GM12878 (cell line): ENCODE results near the gene KIFC3. TPM values are rescaled to one million over a fixed set of nuclear protein-coding genes. Genes with fewer than 3 reads are reported as not detected.

Experiments used
- ATAC-seq: fragments of 200-7000 bp; cut with Tn5 transposase; 3 replicates; pipeline ENCODE4 v1.9.1; 2020; ENCODE audit warnings: mild to moderate bottlenecking, moderate library complexity
- BruUV-seq: library from RNA; stranded (reverse); fragments of 400-500 nt; replicated peaks from 2 replicates; lab custom pipeline; 2021; lab: Mats Ljungman, UMichigan
- CTCF ChIA-PET: fragments of 300-600 bp; sonication (Branson Sonifier 250); formaldehyde crosslinking; extraction: SDS; loops from one replicate; lab custom pipeline; 2021; ENCODE audit warnings: inconsistent platforms; lab: Yijun Ruan, JAX
- POLR2A ChIA-PET: fragments of 350-600 bp; formaldehyde crosslinking; extraction: SDS; loops from one replicate; lab custom pipeline; 2021; ENCODE audit warnings: inconsistent platforms; lab: Charles Lee
- RAD21 ChIA-PET: fragments of 300-600 bp; sonication (Branson Sonifier 250); formaldehyde crosslinking; loops from one replicate; lab custom pipeline; 2023; ENCODE audit warnings: antibody characterized with exemption; ENCODE audit not compliant: unreplicated experiment; lab: Charles Lee
- SMC1A ChIA-PET: fragments of 300-600 bp; sonication (Branson Sonifier 250); formaldehyde crosslinking; loops from one replicate; lab custom pipeline; 2023; ENCODE audit not compliant: unreplicated experiment, uncharacterized antibody; lab: Charles Lee
- DNase-seq: peaks from one replicate; pipeline ENCODE4 v3.0.0-alpha.2; 2011; ENCODE audit warnings: low read depth, low spot score
- FAIRE-seq: peaks from 3 replicates; lab custom pipeline; 2011; peaks lifted over from hg19 to GRCh38; lab: Jason Lieb, UNC
- H2AFZ ChIP-seq: 2 replicates; pipeline ENCODE4 v1.6.0; 2011; ENCODE audit warnings: low read depth, low read length, control low read depth; ENCODE audit not compliant: control insufficient read depth
- H3K27ac ChIP-seq: 2 replicates; pipeline ENCODE4 v1.5.1; 2011; ENCODE audit warnings: control low read depth; ENCODE audit not compliant: control insufficient read depth, insufficient read depth
- H3K27me3 ChIP-seq, 2 experiments: replicated peaks in 1 of 2; 2 replicates each; pipeline versions ENCODE4 v1.6.0 to v1.6.1; 2011; ENCODE audit warnings: low read length in 1 of 2; ENCODE audit not compliant: control insufficient read depth in 2 of 2, insufficient read depth in 2 of 2
- H3K36me3 ChIP-seq, 2 experiments: 2 replicates each; pipeline ENCODE4 v1.5.1; 2011; ENCODE audit warnings: low read length in 1 of 2; ENCODE audit not compliant: control insufficient read depth in 2 of 2, insufficient read depth in 2 of 2
- H3K4me1 ChIP-seq: 2 replicates; pipeline ENCODE4 v1.6.1; 2011; ENCODE audit warnings: mild to moderate bottlenecking, low read length, moderate library complexity, mixed read lengths; ENCODE audit not compliant: control insufficient read depth, insufficient read depth
- H3K4me2 ChIP-seq: 2 replicates; pipeline ENCODE4 v1.6.0; 2011; ENCODE audit warnings: control low read depth; ENCODE audit not compliant: control insufficient read depth, insufficient read depth
- H3K4me3 ChIP-seq: fragments of 200-600 bp; sonication (generic); 2 replicates; pipeline ENCODE4 v1.5.1; 2016
- H3K79me2 ChIP-seq: 2 replicates; pipeline ENCODE4 v1.6.0; 2011; ENCODE audit warnings: low read length; ENCODE audit not compliant: control insufficient read depth, insufficient read depth
- H3K9ac ChIP-seq: 2 replicates; pipeline ENCODE4 v1.8.0; 2011; ENCODE audit warnings: low read length, control low read depth, mixed read lengths; ENCODE audit not compliant: control insufficient read depth, insufficient read depth
- H3K9me3 ChIP-seq: replicated peaks from 3 replicates; pipeline ENCODE4 v1.5.1; 2011; ENCODE audit warnings: mild to moderate bottlenecking, low read length; ENCODE audit not compliant: control insufficient read depth, insufficient read depth
- H4K20me1 ChIP-seq: 2 replicates; pipeline ENCODE4 v1.6.0; 2011; ENCODE audit not compliant: control insufficient read depth, insufficient read depth
- NBN ChIP-seq: fragments of 450-650 bp; IDR thresholded peaks from 2 replicates; pipeline ENCODE4 v1.6.1; 2016
- WGBS: methylation state at CpG from one replicate; pipeline ENCODE4 v1.1.6; 2016; ENCODE audit warnings: low lambda C conversion rate; ENCODE audit not compliant: insufficient replicate concordance, insufficient coverage; ENCODE audit errors: missing lambda C conversion rate; 5-methylcytosine and 5-hydroxymethylcytosine counted together
- in situ Hi-C: fragments of 300-500 bp; cut with MboI; formaldehyde crosslinking; loops from 9 replicates; pipeline ENCODE4 v1.14.3; 2018; ENCODE audit warnings: mixed read lengths
- intact Hi-C: fragments of 100-400 bp; cut with micrococcal nuclease; formaldehyde crosslinking; loops from one replicate; pipeline ENCODE4 v1.14.2; 2022; ENCODE audit not compliant: unreplicated experiment
- polyA plus RNA-seq, 11 experiments: library from polyadenylated mRNA; depleted of rRNA in 4 of 11; unstranded in 6 of 11; stranded (reverse) in 5 of 11; fragments of >200 nt; fragmentation: Nextera tagmentation in 4 of 11; fragmentation: Illumina TruSeq in 1 of 11; extraction: Ambion mirVana in 4 of 11; extraction: Trizol in 1 of 11; gene quantifications; 1 replicate in 1 of 11; 2 replicates in 10 of 11; pipeline versions ENCODE4 v1.2.1 to v1.2.3, GENCODE V29; 2011 to 2016; ENCODE audit warnings: inconsistent platforms in 2 of 11, missing spikeins in 2 of 11, low read depth in 1 of 11
- total RNA-seq, 4 experiments: library from RNA; depleted of rRNA in 3 of 4; stranded (reverse); fragments of >200 nt in 3 of 4; fragmentation: Illumina TruSeq in 1 of 4; extraction: Trizol in 1 of 4; gene quantifications; 2 replicates each; pipeline versions ENCODE4 v1.2.1 to v1.2.3, GENCODE V29; 2013 to 2021
- TF ChIP-seq, protein P1 (sequence below): IDR thresholded peaks from 2 replicates; pipeline ENCODE4 v1.6.1; 2011; ENCODE audit warnings: borderline replicate concordance, low read depth, mild to moderate bottlenecking, moderate library complexity, low read length; ENCODE audit not compliant: insufficient read depth, poor library complexity, severe bottlenecking
- TF ChIP-seq, protein P2 (sequence below): fragments of 450-650 bp; conservative IDR thresholded peaks from 2 replicates; pipeline ENCODE4 v1.6.1; 2017; ENCODE audit warnings: mild to moderate bottlenecking, moderate library complexity

Gene KIFC3
- total and polyA plus RNA-seq, 10 of the 15 experiments (the other 5 are each of a cell fraction or from before 2014, with no cell fraction given), result 0.22 to 1.3 (median 0.26) TPM; not detected in 3

DNA sequence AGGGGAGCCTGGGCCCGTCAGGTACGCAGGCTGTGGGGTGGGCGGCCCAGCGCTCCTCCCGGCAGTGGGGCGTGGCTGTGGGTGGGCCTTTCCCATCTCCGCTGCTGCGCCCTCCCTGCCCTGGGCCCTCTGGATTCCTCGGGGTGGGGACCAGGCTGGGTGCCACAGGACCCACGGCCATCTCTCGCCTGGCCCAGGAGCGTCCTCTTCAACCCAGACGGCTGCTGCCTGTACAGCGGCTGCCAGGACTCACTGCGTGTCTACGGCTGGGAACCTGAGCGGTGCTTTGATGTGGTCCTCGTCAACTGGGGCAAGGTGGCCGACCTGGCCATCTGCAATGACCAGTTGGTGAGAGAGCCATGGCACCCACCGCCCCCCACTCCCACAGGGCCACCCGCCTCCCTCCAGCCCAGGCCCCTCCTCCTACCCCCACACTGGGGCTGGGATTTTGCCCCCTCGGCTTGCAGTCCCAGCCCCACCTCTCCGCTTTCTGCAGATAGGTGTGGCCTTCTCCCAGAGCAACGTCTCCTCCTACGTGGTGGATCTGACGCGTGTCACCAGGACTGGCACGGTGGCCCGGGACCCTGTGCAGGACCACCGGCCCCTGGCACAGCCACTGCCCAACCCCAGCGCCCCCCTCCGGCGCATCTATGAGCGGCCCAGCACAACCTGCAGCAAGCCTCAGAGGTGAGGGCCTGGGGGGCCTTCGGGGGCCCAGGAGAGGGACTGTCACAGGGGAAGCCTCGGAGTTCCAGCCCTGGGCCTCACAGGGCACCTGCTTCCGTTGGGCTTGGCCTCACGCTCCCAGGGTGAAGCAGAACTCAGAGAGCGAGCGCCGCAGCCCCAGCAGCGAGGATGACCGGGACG, 49.5 kb downstream of the KIFC3 start:
- TF ChIP-seq, protein P1, sequence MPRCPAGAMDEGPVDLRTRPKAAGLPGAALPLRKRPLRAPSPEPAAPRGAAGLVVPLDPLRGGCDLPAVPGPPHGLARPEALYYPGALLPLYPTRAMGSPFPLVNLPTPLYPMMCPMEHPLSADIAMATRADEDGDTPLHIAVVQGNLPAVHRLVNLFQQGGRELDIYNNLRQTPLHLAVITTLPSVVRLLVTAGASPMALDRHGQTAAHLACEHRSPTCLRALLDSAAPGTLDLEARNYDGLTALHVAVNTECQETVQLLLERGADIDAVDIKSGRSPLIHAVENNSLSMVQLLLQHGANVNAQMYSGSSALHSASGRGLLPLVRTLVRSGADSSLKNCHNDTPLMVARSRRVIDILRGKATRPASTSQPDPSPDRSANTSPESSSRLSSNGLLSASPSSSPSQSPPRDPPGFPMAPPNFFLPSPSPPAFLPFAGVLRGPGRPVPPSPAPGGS, result peak; percentile 36
- TF ChIP-seq, protein P2, sequence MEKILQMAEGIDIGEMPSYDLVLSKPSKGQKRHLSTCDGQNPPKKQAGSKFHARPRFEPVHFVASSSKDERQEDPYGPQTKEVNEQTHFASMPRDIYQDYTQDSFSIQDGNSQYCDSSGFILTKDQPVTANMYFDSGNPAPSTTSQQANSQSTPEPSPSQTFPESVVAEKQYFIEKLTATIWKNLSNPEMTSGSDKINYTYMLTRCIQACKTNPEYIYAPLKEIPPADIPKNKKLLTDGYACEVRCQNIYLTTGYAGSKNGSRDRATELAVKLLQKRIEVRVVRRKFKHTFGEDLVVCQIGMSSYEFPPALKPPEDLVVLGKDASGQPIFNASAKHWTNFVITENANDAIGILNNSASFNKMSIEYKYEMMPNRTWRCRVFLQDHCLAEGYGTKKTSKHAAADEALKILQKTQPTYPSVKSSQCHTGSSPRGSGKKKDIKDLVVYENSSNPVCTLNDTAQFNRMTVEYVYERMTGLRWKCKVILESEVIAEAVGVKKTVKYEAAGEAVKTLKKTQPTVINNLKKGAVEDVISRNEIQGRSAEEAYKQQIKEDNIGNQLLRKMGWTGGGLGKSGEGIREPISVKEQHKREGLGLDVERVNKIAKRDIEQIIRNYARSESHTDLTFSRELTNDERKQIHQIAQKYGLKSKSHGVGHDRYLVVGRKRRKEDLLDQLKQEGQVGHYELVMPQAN, result no peak
- TF ChIP-seq NBN, result no peak
- no peaks in the 10 kb centered on the region for H3K4me1 ChIP-seq
- ChIA-PET POLR2A (no interaction called here), SMC1A (no interaction called here), CTCF (interaction anchor here (0.9 kb wide), 1 partner anchor 14 kb away, joined by 4 read pairs; no protein-coding TSS in a partner anchor), RAD21 (no interaction called here)
- DNase-seq (no peak), FAIRE-seq (no peak), ATAC-seq (no peak)
- H3K9me3 ChIP-seq, result no peaks in the 10 kb centered on the region
- BruUV-seq, result no TSS peak
- in situ Hi-C loops, result no loop called here
- WGBS, result 87% methylated on average over 41 of the region's 44 CpGs
- intact Hi-C loops, result no loop called here
- no peaks in the 10 kb centered on the region for H3K27me3 ChIP-seq
- H3K4me2 ChIP-seq, result no peak overlapping the region
- no peak overlapping the region for H3K9ac ChIP-seq
- no peak overlapping the region for H3K27ac ChIP-seq
- H3K79me2 ChIP-seq, result no peaks in the 10 kb centered on the region
- H3K36me3 ChIP-seq, result no peaks in the 10 kb centered on the region; a peak in 2 of 4 replicates
- H3K4me3 ChIP-seq, result no peak overlapping the region
- H4K20me1 ChIP-seq, result no peaks in the 10 kb centered on the region
- no peak overlapping the region for H2AFZ ChIP-seq
